Pons (tissue), 1 donor: ENCODE results near the gene IFNL2.
"Not testable (repeated sequence)": the region's sequence is repeated elsewhere in the genome, so short reads cannot be mapped to it uniquely, and the experiment has no call there.

Source experiments
- DNase-seq: peaks from one replicate; pipeline ENCODE4 v3.0.0-alpha.2; 2016; ENCODE audit warnings: low spot score

Gene IFNL2

GRCh38 chr19:39253374-39254149 lies 14.6 kb upstream of the IFNL2 start:
- no peak for DNase-seq

GRCh38 chr19:39254531-39255345 lies 13.5 kb upstream of the IFNL2 start:
- no peak for DNase-seq

- no peak for DNase-seq
Measured at GRCh38 chr19:39257227-39257626, 11.0 kb upstream of the IFNL2 start.

- DNase-seq, result no peak
Measured at GRCh38 chr19:39261704-39262103, 6.5 kb upstream of the IFNL2 start.

- DNase-seq, result no peak
Measured at GRCh38 chr19:39262496-39262895, 5.7 kb upstream of the IFNL2 start.

- DNase-seq, result no peak
Measured at GRCh38 chr19:39263912-39264305, 4.3 kb upstream of the IFNL2 start.

- no peak for DNase-seq
Measured at GRCh38 chr19:39264306-39265290, 3.6 kb upstream of the IFNL2 start.

GRCh38 chr19:39265321-39265916 lies 2.8 kb upstream of the IFNL2 start:
- DNase-seq, result no peak

- not testable (repeated sequence) for DNase-seq
Measured at GRCh38 chr19:39268531-39269223, 481 bp downstream of the IFNL2 start.

- not testable (repeated sequence) for DNase-seq
Measured at GRCh38 chr19:39269369-39269768, 1.2 kb downstream of the IFNL2 start.

- DNase-seq, result no peak
Measured at GRCh38 chr19:39270036-39270871, 2.1 kb downstream of the IFNL2 start.

- not testable (repeated sequence) for DNase-seq
Measured at GRCh38 chr19:39273859-39274258, 5.7 kb downstream of the IFNL2 start.

GRCh38 chr19:39275578-39275977 lies 7.4 kb downstream of the IFNL2 start:
- DNase-seq, result no peak

GRCh38 chr19:39276740-39277139 lies 8.5 kb downstream of the IFNL2 start:
- no peak for DNase-seq

- DNase-seq, result no peak
Measured at GRCh38 chr19:39277598-39277997, 9.4 kb downstream of the IFNL2 start.

- no peak for DNase-seq
Measured at GRCh38 chr19:39282021-39282420, 13.8 kb downstream of the IFNL2 start.

- no peak for DNase-seq
Measured at GRCh38 chr19:39284032-39284431, 15.8 kb downstream of the IFNL2 start.

- no peak for DNase-seq
Measured at GRCh38 chr19:39293394-39293793, 25.2 kb downstream of the IFNL2 start.

GRCh38 chr19:39296055-39296645 lies 28.0 kb downstream of the IFNL2 start, which contains the start of gene IFNL1:
TSS of gene IFNL1 (plus strand) at chr19:39296407. CDS start at chr19:39296422, 15 bp downstream.
- DNase-seq, result no peak

GRCh38 chr19:39296906-39297305 lies 28.7 kb downstream of the IFNL2 start:
- DNase-seq, result no peak
